CD4-positive, alpha-beta T cell (primary cell): ENCODE results near the gene DGKB. TPM values are rescaled to one million over a fixed set of nuclear protein-coding genes. Genes with fewer than 3 reads are reported as not detected.

ENCODE experiments used
- ATAC-seq: fragments of 200-7000 bp; cut with Tn5 transposase; one replicate; pipeline ENCODE4 v1.10.0; 2022; ENCODE audit warnings: mild to moderate bottlenecking; ENCODE audit not compliant: poor library complexity
- CTCF ChIA-PET: fragments of 350-600 bp; sonication (Branson Sonifier 250); formaldehyde crosslinking; loops from one replicate; lab custom pipeline; 2021; ENCODE audit warnings: antibody characterized with exemption, inconsistent platforms; lab: Charles Lee
- POLR2A ChIA-PET: fragments of 350-600 bp; sonication (Branson Sonifier 250); formaldehyde crosslinking; loops from one replicate; lab custom pipeline; 2021; ENCODE audit warnings: antibody characterized with exemption, inconsistent platforms; lab: Charles Lee
- DNase-seq, 14 experiments: peaks; one replicate each; pipeline ENCODE4 v3.0.0-alpha.2; 2013 to 2020; ENCODE audit warnings: mixed read lengths in 2 of 14
- H3K27ac ChIP-seq, 2 donors: one replicate each; pipeline versions ENCODE4 v1.5.1 to v1.7.0; 2013; ENCODE audit warnings: low read length in 2 of 2, low read depth in 1 of 2, mild to moderate bottlenecking in 1 of 2
- H3K27me3 ChIP-seq, 2 experiments: 1 replicate in 1 of 2; 2 replicates in 1 of 2; pipeline versions ENCODE4 v1.6.1 to v1.7.0; 2013; ENCODE audit warnings: low read length in 2 of 2, control low read depth in 1 of 2, mild to moderate bottlenecking in 1 of 2, moderate library complexity in 1 of 2; ENCODE audit not compliant: insufficient read depth in 2 of 2, control insufficient read depth in 1 of 2
- H3K36me3 ChIP-seq: one replicate; pipeline ENCODE4 v1.6.1; 2013; ENCODE audit warnings: low read length, control low read depth; ENCODE audit not compliant: insufficient read depth
- H3K4me1 ChIP-seq: one replicate; pipeline ENCODE4 v1.6.1; 2013; ENCODE audit warnings: low read length, control low read depth; ENCODE audit not compliant: insufficient read depth
- H3K4me3 ChIP-seq: one replicate; pipeline ENCODE4 v1.5.1; 2013; ENCODE audit warnings: mild to moderate bottlenecking, low read length, moderate library complexity
- H3K9me3 ChIP-seq, 2 experiments: 1 replicate in 1 of 2; 2 replicates in 1 of 2; pipeline versions ENCODE4 v1.6.1 to v1.7.0; 2013; ENCODE audit warnings: low read length in 2 of 2, mild to moderate bottlenecking in 2 of 2, control low read depth in 1 of 2, moderate library complexity in 1 of 2; ENCODE audit not compliant: control insufficient read depth in 1 of 2, insufficient read depth in 1 of 2
- H3K27ac Mint-ChIP-seq: one replicate; pipeline ENCODE4 v1.8.0; 2020; ENCODE audit warnings: mixed read lengths
- H3K27me3 Mint-ChIP-seq: one replicate; pipeline ENCODE4 v1.8.0; 2021; ENCODE audit warnings: mixed read lengths
- H3K36me3 Mint-ChIP-seq: one replicate; pipeline ENCODE4 v1.8.0; 2021; ENCODE audit warnings: low read depth, mixed read lengths
- H3K4me1 Mint-ChIP-seq: one replicate; pipeline ENCODE4 v1.8.0; 2021; ENCODE audit warnings: low read depth, mixed read lengths
- H3K4me3 Mint-ChIP-seq: one replicate; pipeline ENCODE4 v1.8.0; 2020; ENCODE audit warnings: mild to moderate bottlenecking, mixed read lengths
- H3K9me3 Mint-ChIP-seq: one replicate; pipeline ENCODE4 v1.8.0; 2020; ENCODE audit warnings: mixed read lengths
- CTCF ChIP-seq: fragments of 200-600 bp; IDR thresholded peaks from one replicate; pipeline ENCODE4 v1.8.0; 2022; ENCODE audit warnings: antibody characterized with exemption, mild to moderate bottlenecking
- intact Hi-C, 2 experiments: fragments of 100-400 bp; cut with DNase I in 1 of 2; cut with micrococcal nuclease in 1 of 2; formaldehyde crosslinking; loops; one replicate each; pipeline versions ENCODE4 v1.15.1 to v1.9.0; 2023 to 2025; cut with DNase I, micrococcal nuclease
- total RNA-seq, 174 experiments: library from RNA in 2 of 174; stranded (reverse) in 2 of 174; gene quantifications; one replicate each; pipeline ENCODE4 v1.2.3 and lab custom pipeline; 2021 to 2026

The DGKB gene
- total RNA-seq, 2 experiments from 2014 or later, result not detected

GRCh38 chr7:14144109-14144508 is 758.4 kb downstream of the DGKB start:
- Histone ChIP-seq H3K27ac (no peak overlapping the region), H3K27me3 (no peaks in the 10 kb centered on the region), H3K4me1 (no peaks in the 10 kb centered on the region), H3K9me3 (peaks cover 0 to 5% of the 10 kb centered on the region in 2 experiments), H3K4me3 (no peak overlapping the region), H3K36me3 (no peaks in the 10 kb centered on the region)
- no peak for DNase-seq
- no peak for TF ChIP-seq CTCF
- ChIA-PET CTCF (interaction anchor here (1.0 kb wide), 1 partner anchor 9 kb away, joined by 3 read pairs; no protein-coding TSS in a partner anchor), POLR2A (no interaction called here)
- no peaks in the 10 kb centered on the region for H3K4me1 Mint-ChIP-seq
- H3K36me3 Mint-ChIP-seq, result no peaks in the 10 kb centered on the region
- intact Hi-C loops, result no loop called here
- H3K27me3 Mint-ChIP-seq, result no peaks in the 10 kb centered on the region
- H3K27ac Mint-ChIP-seq, result no peak overlapping the region
- H3K4me3 Mint-ChIP-seq, result no peak overlapping the region
- H3K9me3 Mint-ChIP-seq, result peaks cover 6% of the 10 kb centered on the region
- ATAC-seq, result no peak

GRCh38 chr7:14137676-14138075 is 764.9 kb downstream of the DGKB start:
- no peak for DNase-seq
- H3K4me3 Mint-ChIP-seq, result no peak overlapping the region
- no peaks in the 10 kb centered on the region for H3K36me3 Mint-ChIP-seq
- Histone ChIP-seq H3K27me3 (no peaks in the 10 kb centered on the region), H3K4me1 (no peaks in the 10 kb centered on the region), H3K36me3 (no peaks in the 10 kb centered on the region), H3K27ac (no peak overlapping the region), H3K4me3 (no peak overlapping the region), H3K9me3 (peaks cover 0 to 5% of the 10 kb centered on the region in 2 experiments)
- H3K27me3 Mint-ChIP-seq, result no peaks in the 10 kb centered on the region
- TF ChIP-seq CTCF, result no peak
- intact Hi-C loops, result no loop called here
- H3K4me1 Mint-ChIP-seq, result no peaks in the 10 kb centered on the region
- peaks cover 8% of the 10 kb centered on the region for H3K9me3 Mint-ChIP-seq
- no peak overlapping the region for H3K27ac Mint-ChIP-seq
- POLR2A ChIA-PET, result no interaction called here
- ATAC-seq, result no peak
- CTCF ChIA-PET, result no interaction called here

GRCh38 chr7:14133752-14134151 is 768.8 kb downstream of the DGKB start:
- Histone ChIP-seq H3K4me3 (no peak overlapping the region), H3K27me3 (no peaks in the 10 kb centered on the region), H3K4me1 (no peaks in the 10 kb centered on the region), H3K27ac (no peak overlapping the region), H3K9me3 (no peaks in the 10 kb centered on the region), H3K36me3 (no peaks in the 10 kb centered on the region)
- H3K9me3 Mint-ChIP-seq, result peaks cover 5% of the 10 kb centered on the region
- H3K27ac Mint-ChIP-seq, result no peak overlapping the region
- no peaks in the 10 kb centered on the region for H3K36me3 Mint-ChIP-seq
- ChIA-PET POLR2A (no interaction called here), CTCF (no interaction called here)
- ATAC-seq (no peak), DNase-seq (no peak)
- intact Hi-C loops, result no loop called here
- no peaks in the 10 kb centered on the region for H3K27me3 Mint-ChIP-seq
- H3K4me3 Mint-ChIP-seq, result no peak overlapping the region
- no peaks in the 10 kb centered on the region for H3K4me1 Mint-ChIP-seq
- TF ChIP-seq CTCF, result no peak
